Esophagus muscularis mucosa (tissue), 4 donors: ENCODE measurements around the gene TEAD1. TPM values are rescaled to one million over a fixed set of nuclear protein-coding genes. Genes with fewer than 3 reads are reported as not detected.

Source experiments
- DNase-seq: peaks from one replicate; pipeline ENCODE4 v3.0.0-alpha.2; 2017; ENCODE audit errors: extremely low spot score
- H3K27ac ChIP-seq, 4 donors: fragments of 200-600 bp; sonication (generic); replicated peaks in 1 of 4; 1 replicate in 3 of 4; 2 replicates in 1 of 4; pipeline ENCODE4 v1.5.1; 2016 to 2019; ENCODE audit warnings: mild to moderate bottlenecking in 1 of 4
- H3K27me3 ChIP-seq, 4 donors: fragments of 200-600 bp; sonication (generic); one replicate each; pipeline versions ENCODE4 v1.5.1 to v1.6.0; 2016 to 2019
- H3K36me3 ChIP-seq, 4 donors: fragments of 200-600 bp; sonication (generic); one replicate each; pipeline ENCODE4 v1.5.1; 2016 to 2019
- H3K4me1 ChIP-seq, 4 donors: fragments of 200-600 bp; sonication (generic); one replicate each; pipeline ENCODE4 v1.5.1; 2016 to 2019
- H3K4me3 ChIP-seq, 4 donors: fragments of 200-600 bp; sonication (generic); 1 replicate in 2 of 4; 2 replicates in 2 of 4; pipeline ENCODE4 v1.5.1; 2016 to 2019; ENCODE audit warnings: mild to moderate bottlenecking in 4 of 4, moderate library complexity in 1 of 4
- H3K9me3 ChIP-seq, 4 donors: fragments of 200-600 bp; sonication (generic); 1 replicate in 3 of 4; 2 replicates in 1 of 4; pipeline ENCODE4 v1.5.1; 2016 to 2019
- EP300 ChIP-seq: sonication (generic); formaldehyde crosslinking; IDR thresholded peaks from one replicate; pipeline ENCODE4 v1.6.1; 2017; ENCODE audit warnings: antibody characterized with exemption
- POLR2A ChIP-seq: fragments of 450-650 bp; IDR thresholded peaks from one replicate; pipeline ENCODE4 v1.6.1; 2017; ENCODE audit warnings: antibody characterized with exemption, moderate library complexity, mild to moderate bottlenecking, low read depth
- POLR2AphosphoS5 ChIP-seq, 2 donors: sonication (generic); formaldehyde crosslinking; IDR thresholded peaks; one replicate each; pipeline ENCODE4 v1.6.1; 2017; ENCODE audit warnings: antibody characterized with exemption in 2 of 2
- WGBS: methylation state at CpG from one replicate; pipeline ENCODE4 v1.1.5; 2018; 5-methylcytosine and 5-hydroxymethylcytosine counted together
- intact Hi-C: fragments of 100-400 bp; cut with DNase I; formaldehyde crosslinking; loops from one replicate; pipeline ENCODE4 v1.15.1; 2023
- total RNA-seq, 4 donors: library from RNA; depleted of rRNA; stranded (reverse); fragments of >200 nt; gene quantifications; one replicate each; pipeline versions ENCODE4 v1.1.0 to v1.2.1, GENCODE V29; 2016
- TF ChIP-seq, protein P1 (sequence below), 3 experiments: fragments of 200-600 bp in 2 of 3; fragments of 450-650 bp in 1 of 3; sonication (generic) in 2 of 3; IDR thresholded peaks; one replicate each; pipeline ENCODE4 v1.5.1; 2017 to 2019; ENCODE audit warnings: antibody characterized with exemption in 3 of 3, mild to moderate bottlenecking in 2 of 3, moderate library complexity in 1 of 3

Gene TEAD1
- total RNA-seq, 4 donors from 2014 or later: 147 to 307 (median 232) TPM

DNA sequence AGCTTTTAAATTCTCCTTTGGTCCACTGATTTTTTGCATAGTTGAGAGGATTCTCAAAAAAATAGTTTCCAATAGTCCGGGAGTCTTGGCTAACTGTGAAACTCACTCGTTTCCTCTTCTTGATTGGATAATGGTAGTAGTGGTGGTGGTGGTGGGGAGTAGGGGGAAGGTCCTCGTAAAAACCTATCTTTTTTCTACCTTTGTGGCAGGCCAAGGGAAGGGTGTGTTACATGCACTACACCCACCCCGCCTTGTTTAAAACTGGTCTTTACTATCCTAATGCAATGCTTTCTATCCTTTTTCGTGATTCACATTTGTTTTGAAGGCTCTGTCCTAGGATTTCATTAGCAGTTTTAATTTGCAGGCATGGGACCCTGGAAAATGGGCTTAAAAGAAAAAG, 4.8 kb downstream of the TEAD1 start:
- peaks cover 46 to 83% (median 73%) of the 10 kb centered on the region in 4 donors for H3K4me1 ChIP-seq
- H3K27ac ChIP-seq: peak overlapping the region in 3 of 4 donors; percentile 71 to 75 (median 72)

DNA sequence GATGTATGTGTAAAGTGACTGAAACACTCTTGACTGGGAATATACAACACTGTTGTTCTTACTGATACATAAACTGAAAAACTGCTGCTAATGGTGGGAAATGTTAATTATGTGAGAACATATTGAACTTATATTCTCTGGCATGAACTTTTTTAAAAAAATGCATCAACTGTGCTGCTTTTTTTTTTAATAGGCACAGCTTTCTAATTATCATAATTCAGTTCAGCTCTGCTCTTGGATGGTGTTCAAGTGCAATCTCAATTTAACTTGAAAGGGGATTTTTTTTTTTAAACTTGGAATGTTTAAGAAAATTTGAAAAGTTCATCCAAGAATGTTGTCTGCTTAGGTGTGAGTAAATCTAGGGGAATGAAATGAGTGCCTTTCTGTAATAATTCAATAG, 5.2 kb downstream of the TEAD1 start:
- H3K36me3 ChIP-seq: no peaks in the 10 kb centered on the region
- H3K9me3 ChIP-seq: no peaks in the 10 kb centered on the region
- TF ChIP-seq POLR2A (no peak), EP300 (no peak), POLR2AphosphoS5 (IDR thresholded peaks at IDR 0.05) (no peak)
- TF ChIP-seq, protein P1, sequence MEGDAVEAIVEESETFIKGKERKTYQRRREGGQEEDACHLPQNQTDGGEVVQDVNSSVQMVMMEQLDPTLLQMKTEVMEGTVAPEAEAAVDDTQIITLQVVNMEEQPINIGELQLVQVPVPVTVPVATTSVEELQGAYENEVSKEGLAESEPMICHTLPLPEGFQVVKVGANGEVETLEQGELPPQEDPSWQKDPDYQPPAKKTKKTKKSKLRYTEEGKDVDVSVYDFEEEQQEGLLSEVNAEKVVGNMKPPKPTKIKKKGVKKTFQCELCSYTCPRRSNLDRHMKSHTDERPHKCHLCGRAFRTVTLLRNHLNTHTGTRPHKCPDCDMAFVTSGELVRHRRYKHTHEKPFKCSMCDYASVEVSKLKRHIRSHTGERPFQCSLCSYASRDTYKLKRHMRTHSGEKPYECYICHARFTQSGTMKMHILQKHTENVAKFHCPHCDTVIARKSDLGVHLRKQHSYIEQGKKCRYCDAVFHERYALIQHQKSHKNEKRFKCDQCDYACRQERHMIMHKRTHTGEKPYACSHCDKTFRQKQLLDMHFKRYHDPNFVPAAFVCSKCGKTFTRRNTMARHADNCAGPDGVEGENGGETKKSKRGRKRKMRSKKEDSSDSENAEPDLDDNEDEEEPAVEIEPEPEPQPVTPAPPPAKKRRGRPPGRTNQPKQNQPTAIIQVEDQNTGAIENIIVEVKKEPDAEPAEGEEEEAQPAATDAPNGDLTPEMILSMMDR (IDR thresholded peaks at IDR 0.05): no peak
- intact Hi-C loops: loop anchor here (10.0 kb wide), 3 partner anchors 125 to 345 kb away; no protein-coding TSS in a partner anchor
- H3K27me3 ChIP-seq: no peaks in the 10 kb centered on the region
- DNase-seq: no peak
- H3K4me1 ChIP-seq: peaks cover 46 to 88% (median 78%) of the 10 kb centered on the region in 4 donors
- H3K27ac ChIP-seq: peak overlapping the region; percentile 53 to 75 (median 72)
- H3K4me3 ChIP-seq: no peak overlapping the region

More for the DNA sequence above, 4.8 kb downstream of the TEAD1 start:
- Histone ChIP-seq H3K36me3 (no peaks in the 10 kb centered on the region), H3K27me3 (no peaks in the 10 kb centered on the region), H3K4me3 (no peak overlapping the region), H3K9me3 (no peaks in the 10 kb centered on the region)
- TF ChIP-seq, protein P1 (IDR thresholded peaks at IDR 0.05): no peak
- TF ChIP-seq POLR2AphosphoS5 (IDR thresholded peaks at IDR 0.05): no peak
- TF ChIP-seq EP300: no peak
- TF ChIP-seq POLR2A: no peak
- intact Hi-C loops: loop anchor here (10.0 kb wide), 3 partner anchors 124 to 344 kb away; no protein-coding TSS in a partner anchor
- no peak for DNase-seq
- 73% methylated on average over 5 of the region's 5 CpGs for WGBS

DNA sequence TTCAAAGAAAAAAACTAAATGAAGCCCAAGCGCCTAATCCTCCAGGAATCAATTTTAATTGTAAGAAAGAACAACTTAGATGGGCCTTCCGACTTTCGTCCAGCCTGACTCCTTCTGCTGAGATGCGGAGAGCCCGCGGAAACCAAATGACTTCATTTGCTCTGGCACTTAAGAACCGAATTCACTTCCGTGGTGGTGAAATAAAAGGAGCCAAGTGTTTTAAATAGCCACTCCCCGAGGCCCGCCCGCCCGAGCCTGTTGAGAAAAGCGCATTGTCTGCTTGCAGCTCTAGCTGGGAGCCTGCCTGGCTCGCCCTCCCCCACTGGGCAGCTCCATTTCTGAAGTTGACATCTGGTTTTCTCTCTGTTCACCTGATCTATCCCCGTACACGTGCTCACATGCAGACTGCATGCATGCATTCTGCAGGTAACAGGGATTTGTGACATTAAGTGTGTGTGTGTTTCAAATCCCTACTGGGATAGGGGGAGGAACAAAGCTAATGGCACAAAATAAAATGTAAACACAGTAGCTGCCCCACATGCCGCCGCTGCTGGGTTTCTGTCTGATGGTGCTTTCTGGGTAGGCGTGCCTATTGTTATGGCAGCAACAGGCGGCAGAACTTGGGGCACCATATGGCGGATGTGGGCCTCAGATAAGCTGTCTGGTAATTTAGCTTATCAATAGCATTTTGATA, 6.2 kb downstream of the TEAD1 start:
- H3K4me1 ChIP-seq: peaks cover 46 to 97% (median 86%) of the 10 kb centered on the region in 4 donors
- WGBS: 36% methylated on average over 21 of the region's 21 CpGs

GRCh38 chr11:12680940-12681258, 6.7 kb downstream of the TEAD1 start:
- WGBS: 77% methylated on average over 2 of the region's 2 CpGs
- Histone ChIP-seq H3K27me3 (no peaks in the 10 kb centered on the region), H3K9me3 (no peaks in the 10 kb centered on the region), H3K27ac (peak overlapping the region; percentile 53 to 75 (median 72)), H3K4me1 (peaks cover 50 to 100% (median 86%) of the 10 kb centered on the region in 4 donors), H3K4me3 (no peak overlapping the region), H3K36me3 (no peaks in the 10 kb centered on the region)
- no peak for TF ChIP-seq POLR2A
- TF ChIP-seq POLR2AphosphoS5 (IDR thresholded peaks at IDR 0.05): no peak
- TF ChIP-seq EP300: no peak
- TF ChIP-seq, protein P1 (IDR thresholded peaks at IDR 0.05): no peak
- intact Hi-C loops: no loop called here
- no peak for DNase-seq

More for the DNA sequence above, 6.2 kb downstream of the TEAD1 start:
- TF ChIP-seq POLR2AphosphoS5 (IDR thresholded peaks at IDR 0.05) (peak; percentile 63 to 85), EP300 (no peak)
- DNase-seq: no peak
- Histone ChIP-seq H3K36me3 (no peaks in the 10 kb centered on the region), H3K27me3 (no peaks in the 10 kb centered on the region), H3K27ac (peak overlapping the region; percentile 53 to 75 (median 72)), H3K4me3 (peak overlapping the region in 2 of 4 donors; percentile 3 to 23), H3K9me3 (no peaks in the 10 kb centered on the region)
- intact Hi-C loops: no loop called here

- Histone ChIP-seq H3K27ac (peak overlapping the region in 2 of 4 donors; percentile 72 to 75), H3K36me3 (no peaks in the 10 kb centered on the region), H3K4me3 (no peak overlapping the region), H3K9me3 (no peaks in the 10 kb centered on the region), H3K27me3 (no peaks in the 10 kb centered on the region), H3K4me1 (peaks cover 55 to 100% (median 86%) of the 10 kb centered on the region in 4 donors)
- TF ChIP-seq POLR2AphosphoS5 (IDR thresholded peaks at IDR 0.05): no peak
- TF ChIP-seq, protein P1 (IDR thresholded peaks at IDR 0.05): no peak
- TF ChIP-seq POLR2A: no peak
- no peak for TF ChIP-seq EP300
- 90% methylated on average over 4 of the region's 4 CpGs for WGBS
- no peak for DNase-seq
- intact Hi-C loops: no loop called here
These were observed 7.2 kb downstream of the TEAD1 start for GRCh38 chr11:12681466-12681865.
